Raji (cell line): ENCODE measurements around the gene ACTN4.

Experiments
- POLR2A ChIP-seq: IDR thresholded peaks from 2 replicates; pipeline ENCODE4 v1.6.1; 2011; ENCODE audit warnings: low read depth, low read length, control low read depth; ENCODE audit not compliant: insufficient read depth

The ACTN4 gene

GRCh38 chr19:38713865-38714264, 66.4 kb downstream of the ACTN4 start:
- no peak for TF ChIP-seq POLR2A

- no peak for TF ChIP-seq POLR2A
Observed at GRCh38 chr19:38714354-38714778, 66.9 kb downstream of the ACTN4 start.

- TF ChIP-seq POLR2A = no peak
Observed at GRCh38 chr19:38715555-38715954, 68.1 kb downstream of the ACTN4 start.

- no peak for TF ChIP-seq POLR2A
Observed at GRCh38 chr19:38717051-38717450, 69.6 kb downstream of the ACTN4 start.

GRCh38 chr19:38717855-38718254, 70.4 kb downstream of the ACTN4 start:
- TF ChIP-seq POLR2A = no peak

GRCh38 chr19:38718747-38719543, 71.5 kb downstream of the ACTN4 start:
- TF ChIP-seq POLR2A = no peak

GRCh38 chr19:38719761-38720558, 72.5 kb downstream of the ACTN4 start:
- TF ChIP-seq POLR2A = no peak

GRCh38 chr19:38720559-38721236, 73.2 kb downstream of the ACTN4 start:
- no peak for TF ChIP-seq POLR2A

- TF ChIP-seq POLR2A = no peak
Observed at GRCh38 chr19:38721496-38721895, 74.0 kb downstream of the ACTN4 start.

- TF ChIP-seq POLR2A = no peak
Observed at GRCh38 chr19:38721979-38722773, 74.7 kb downstream of the ACTN4 start.

- no peak for TF ChIP-seq POLR2A
Observed at GRCh38 chr19:38722947-38723605, 75.6 kb downstream of the ACTN4 start.

- no peak for TF ChIP-seq POLR2A
Observed at GRCh38 chr19:38723606-38723965, 76.1 kb downstream of the ACTN4 start.

- TF ChIP-seq POLR2A = no peak
Observed at GRCh38 chr19:38723990-38724854, 76.8 kb downstream of the ACTN4 start.
